CD4-positive, alpha-beta T cell treated with Interferon alpha-2 for 1 hour (primary cell): Measurements from ENCODE around the gene CHST13.

Experiments
- DNase-seq, 2 donors: peaks; one replicate each; pipeline ENCODE4 v3.0.0-alpha.2; 2020 to 2022

The CHST13 gene

GRCh38 chr3:126488886-126489569 lies 34.9 kb upstream of the CHST13 start:
- no peak for DNase-seq

GRCh38 chr3:126490619-126491018 lies 33.3 kb upstream of the CHST13 start:
- DNase-seq: no peak

GRCh38 chr3:126491221-126492013 lies 32.5 kb upstream of the CHST13 start:
- DNase-seq: no peak

- no peak for DNase-seq
These were observed 30.9 kb upstream of the CHST13 start for GRCh38 chr3:126493051-126493450.

GRCh38 chr3:126493739-126494138 lies 30.2 kb upstream of the CHST13 start:
- no peak for DNase-seq

GRCh38 chr3:126494204-126494969 lies 29.6 kb upstream of the CHST13 start:
- no peak for DNase-seq

GRCh38 chr3:126494970-126495230 lies 29.1 kb upstream of the CHST13 start:
- DNase-seq: no peak

- DNase-seq: no peak
These were observed 28.2 kb upstream of the CHST13 start for GRCh38 chr3:126495786-126496185.

GRCh38 chr3:126496894-126497850 lies 26.8 kb upstream of the CHST13 start:
- DNase-seq: no peak

- no peak for DNase-seq
These were observed 26.0 kb upstream of the CHST13 start for GRCh38 chr3:126497956-126498355.

GRCh38 chr3:126498461-126498860 lies 25.5 kb upstream of the CHST13 start:
- no peak for DNase-seq

- DNase-seq: no peak
These were observed 25.0 kb upstream of the CHST13 start for GRCh38 chr3:126498929-126499328.

GRCh38 chr3:126499401-126499800 lies 24.6 kb upstream of the CHST13 start:
- DNase-seq: no peak

- DNase-seq: no peak
These were observed 23.9 kb upstream of the CHST13 start for GRCh38 chr3:126500016-126500415.

GRCh38 chr3:126501054-126501453 lies 22.9 kb upstream of the CHST13 start:
- DNase-seq: no peak

- DNase-seq: no peak
These were observed 22.2 kb upstream of the CHST13 start for GRCh38 chr3:126501736-126502135.

GRCh38 chr3:126502656-126503055 lies 21.3 kb upstream of the CHST13 start:
- no peak for DNase-seq

GRCh38 chr3:126503701-126504100 lies 20.3 kb upstream of the CHST13 start:
- no peak for DNase-seq

GRCh38 chr3:126507886-126508285 lies 16.1 kb upstream of the CHST13 start:
- no peak for DNase-seq

- DNase-seq: no peak
These were observed 15.4 kb upstream of the CHST13 start for GRCh38 chr3:126508564-126508964.

GRCh38 chr3:126509597-126510307 lies 14.2 kb upstream of the CHST13 start:
- DNase-seq: no peak

GRCh38 chr3:126510308-126510910 lies 13.5 kb upstream of the CHST13 start:
- DNase-seq: no peak
